Adrenal gland (tissue), 5 donors: ENCODE results near the gene DAPK2.

Experiments
- POLR2A ChIP-seq, 2 donors: fragments of 450-650 bp; IDR thresholded peaks; one replicate each; pipeline ENCODE4 v1.6.1; 2017; ENCODE audit warnings: antibody characterized with exemption in 2 of 2, mild to moderate bottlenecking in 2 of 2, moderate library complexity in 1 of 2
- TF ChIP-seq, protein P1 (sequence below), 6 experiments: fragments of 450-650 bp in 4 of 6; fragments of 200-600 bp in 2 of 6; sonication (generic) in 1 of 6; IDR thresholded peaks; 1 replicate in 5 of 6; 2 replicates in 1 of 6; pipeline versions ENCODE4 v1.5.1 to v1.8.0; 2016 to 2021; ENCODE audit warnings: antibody characterized with exemption in 6 of 6, mild to moderate bottlenecking in 2 of 6, moderate library complexity in 1 of 6
- donor health status: DM: no; HTN: no; CAD: no.

DNA sequence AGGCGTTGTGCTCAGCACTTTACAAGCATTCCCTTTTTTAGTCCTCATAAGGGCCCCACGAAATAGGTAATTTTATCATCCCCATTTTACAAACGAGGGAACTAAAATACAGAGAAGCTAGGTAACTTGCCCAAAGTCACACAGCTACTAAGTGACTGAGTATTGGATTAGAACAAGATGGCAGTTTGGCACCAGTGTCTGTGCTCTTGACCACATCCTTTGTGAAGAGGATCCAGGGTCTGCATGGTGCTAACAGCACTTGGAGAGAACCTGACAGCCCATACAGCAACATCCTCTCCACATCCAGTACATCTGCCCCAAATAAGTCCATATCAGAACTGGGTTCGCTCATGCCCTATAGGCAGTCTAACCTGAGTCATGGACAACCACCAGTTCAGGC is 21.8 kb upstream of the DAPK2 start:
- TF ChIP-seq, protein P1, sequence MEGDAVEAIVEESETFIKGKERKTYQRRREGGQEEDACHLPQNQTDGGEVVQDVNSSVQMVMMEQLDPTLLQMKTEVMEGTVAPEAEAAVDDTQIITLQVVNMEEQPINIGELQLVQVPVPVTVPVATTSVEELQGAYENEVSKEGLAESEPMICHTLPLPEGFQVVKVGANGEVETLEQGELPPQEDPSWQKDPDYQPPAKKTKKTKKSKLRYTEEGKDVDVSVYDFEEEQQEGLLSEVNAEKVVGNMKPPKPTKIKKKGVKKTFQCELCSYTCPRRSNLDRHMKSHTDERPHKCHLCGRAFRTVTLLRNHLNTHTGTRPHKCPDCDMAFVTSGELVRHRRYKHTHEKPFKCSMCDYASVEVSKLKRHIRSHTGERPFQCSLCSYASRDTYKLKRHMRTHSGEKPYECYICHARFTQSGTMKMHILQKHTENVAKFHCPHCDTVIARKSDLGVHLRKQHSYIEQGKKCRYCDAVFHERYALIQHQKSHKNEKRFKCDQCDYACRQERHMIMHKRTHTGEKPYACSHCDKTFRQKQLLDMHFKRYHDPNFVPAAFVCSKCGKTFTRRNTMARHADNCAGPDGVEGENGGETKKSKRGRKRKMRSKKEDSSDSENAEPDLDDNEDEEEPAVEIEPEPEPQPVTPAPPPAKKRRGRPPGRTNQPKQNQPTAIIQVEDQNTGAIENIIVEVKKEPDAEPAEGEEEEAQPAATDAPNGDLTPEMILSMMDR (IDR thresholded peaks at IDR 0.05), result no peak
- TF ChIP-seq POLR2A (IDR thresholded peaks at IDR 0.05), result no peak
